ENCODE data around the gene TOPAZ1.

The TOPAZ1 gene

GRCh38 chr3:44252332-44252959 is 10.8 kb downstream of the TOPAZ1 start:
- DNase-seq: no peak

DNA sequence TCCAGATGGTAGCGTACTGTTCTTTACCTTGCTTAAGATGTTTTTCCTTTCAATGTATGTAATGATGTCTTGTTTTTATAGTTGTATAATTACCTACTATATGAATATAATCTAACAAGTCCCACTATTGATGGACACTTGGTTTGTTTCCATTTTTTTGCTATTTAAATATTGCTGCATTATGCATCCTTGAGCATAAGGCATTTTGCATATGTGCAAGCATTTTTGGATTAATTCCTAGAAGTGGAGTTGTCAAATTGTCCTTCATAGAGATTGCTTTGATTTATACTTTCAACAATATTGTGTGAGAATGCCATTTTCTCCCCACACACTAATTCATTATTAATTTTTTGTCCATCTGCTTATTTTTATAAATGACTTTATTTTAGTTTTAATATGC is 17.7 kb downstream of the TOPAZ1 start:
- no peak for DNase-seq

- no peak for DNase-seq
Measured at GRCh38 chr3:44264146-44264545, 22.5 kb downstream of the TOPAZ1 start.

GRCh38 chr3:44265815-44266214 is 24.1 kb downstream of the TOPAZ1 start:
- no peak for DNase-seq

DNA sequence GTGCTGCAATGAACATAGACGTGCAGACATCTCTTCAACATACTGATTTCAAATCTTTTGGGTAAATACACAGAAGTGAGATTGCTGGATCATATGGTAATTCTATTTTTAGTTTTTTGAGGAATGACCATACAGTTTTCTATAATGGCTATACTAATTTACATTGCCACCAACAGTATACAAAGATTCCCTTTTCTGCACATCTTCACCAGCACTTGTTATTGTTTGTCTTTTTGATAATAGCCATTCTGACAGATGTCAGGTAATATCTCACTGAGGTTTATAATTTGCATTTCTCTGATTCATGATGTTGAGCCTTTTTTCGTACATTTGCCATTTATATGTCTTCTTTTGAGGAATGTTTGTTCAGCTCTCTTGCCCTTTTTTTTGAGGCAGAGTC is 30.5 kb downstream of the TOPAZ1 start:
- DNase-seq: no peak

- no peak for DNase-seq
Measured at GRCh38 chr3:44277925-44278324, 36.2 kb downstream of the TOPAZ1 start.

- no peak for DNase-seq
Measured at GRCh38 chr3:44280077-44280476, 38.4 kb downstream of the TOPAZ1 start.

- no peak for DNase-seq
Measured at GRCh38 chr3:44280631-44281030, 38.9 kb downstream of the TOPAZ1 start.

- DNase-seq: no peak
Measured at GRCh38 chr3:44284949-44285348, 43.3 kb downstream of the TOPAZ1 start.

GRCh38 chr3:44289882-44290462 is 48.3 kb downstream of the TOPAZ1 start:
- no peak for DNase-seq

DNA sequence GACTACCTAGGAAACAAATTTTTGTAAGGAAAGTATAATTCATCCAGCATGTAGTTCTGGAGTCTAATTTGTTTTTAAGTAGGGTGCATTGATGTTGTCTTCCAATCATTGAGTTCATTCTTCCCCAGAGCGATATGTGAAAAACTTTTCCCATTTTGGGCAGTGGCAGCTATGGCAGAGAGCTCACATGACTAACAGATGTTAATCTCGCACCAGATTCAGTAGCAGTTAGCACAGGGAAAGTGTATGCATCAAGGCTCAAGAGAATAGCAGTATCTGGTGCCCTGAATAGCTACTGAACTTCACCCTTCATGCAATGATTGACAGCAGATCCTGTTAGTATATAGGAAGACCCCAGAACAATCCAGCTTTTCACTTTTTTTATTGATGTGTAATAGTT is 50.6 kb downstream of the TOPAZ1 start:
- DNase-seq: no peak

DNA sequence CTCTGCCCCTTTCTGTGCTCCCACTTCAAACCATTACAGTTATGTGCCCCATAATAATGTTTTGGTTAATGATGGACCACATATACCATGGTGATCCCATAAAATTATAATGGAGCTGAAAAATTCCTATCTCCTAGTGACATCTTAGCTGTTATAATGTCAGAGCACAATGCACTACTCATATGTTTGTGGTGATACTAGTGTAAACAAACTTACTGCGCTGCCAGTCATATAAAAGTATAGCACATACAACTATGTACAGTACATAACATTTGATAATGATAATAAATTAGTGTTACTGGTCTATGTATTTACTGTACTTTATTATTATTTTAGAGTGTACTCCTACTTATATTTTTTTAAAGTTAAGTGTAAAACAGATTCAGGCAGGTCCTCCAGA is 51.3 kb downstream of the TOPAZ1 start:
- DNase-seq: no peak

- DNase-seq: no peak
Measured at GRCh38 chr3:44297255-44297654, 55.6 kb downstream of the TOPAZ1 start.

DNA sequence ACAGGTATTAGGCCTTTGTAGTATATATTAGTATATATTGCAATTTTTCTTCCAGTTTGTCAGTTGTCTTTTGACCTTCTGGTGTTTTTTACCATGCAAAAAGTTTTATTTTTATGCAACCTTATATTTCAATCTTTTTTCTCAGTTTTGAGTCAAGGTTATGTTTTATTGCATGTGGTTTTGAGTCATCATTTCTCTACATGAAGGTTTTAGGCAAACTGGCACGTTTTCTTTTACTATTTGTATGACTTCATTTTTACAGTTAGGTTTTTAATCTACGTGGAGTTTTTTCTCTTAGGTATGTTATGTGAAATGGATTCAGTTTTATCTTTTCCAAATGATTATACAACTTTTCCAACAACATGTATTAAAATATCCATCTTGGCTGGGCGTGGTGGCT is 60.1 kb downstream of the TOPAZ1 start:
- no peak for DNase-seq

DNA sequence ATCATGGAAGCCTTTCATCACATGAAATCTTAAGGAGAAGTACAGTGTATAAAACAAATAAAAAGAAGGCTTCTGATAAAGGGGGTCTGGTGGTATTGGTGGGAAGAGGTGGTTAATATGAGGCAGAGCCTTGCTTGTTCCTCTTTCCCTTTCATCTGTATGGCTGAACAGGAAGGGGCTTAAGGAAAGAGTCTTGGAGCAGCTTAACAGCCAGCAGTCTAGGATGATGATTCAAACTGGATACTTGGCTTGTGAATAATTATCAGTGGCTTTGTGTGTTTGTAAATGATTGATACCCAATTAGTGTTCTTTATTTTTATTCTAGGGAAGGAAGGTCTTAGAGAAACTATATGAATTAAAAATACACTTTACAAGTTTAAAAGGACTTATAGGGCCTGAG is 67.8 kb downstream of the TOPAZ1 start:
- DNase-seq: no peak

- DNase-seq: no peak
Measured at GRCh38 chr3:44318891-44319311, 77.2 kb downstream of the TOPAZ1 start.

DNA sequence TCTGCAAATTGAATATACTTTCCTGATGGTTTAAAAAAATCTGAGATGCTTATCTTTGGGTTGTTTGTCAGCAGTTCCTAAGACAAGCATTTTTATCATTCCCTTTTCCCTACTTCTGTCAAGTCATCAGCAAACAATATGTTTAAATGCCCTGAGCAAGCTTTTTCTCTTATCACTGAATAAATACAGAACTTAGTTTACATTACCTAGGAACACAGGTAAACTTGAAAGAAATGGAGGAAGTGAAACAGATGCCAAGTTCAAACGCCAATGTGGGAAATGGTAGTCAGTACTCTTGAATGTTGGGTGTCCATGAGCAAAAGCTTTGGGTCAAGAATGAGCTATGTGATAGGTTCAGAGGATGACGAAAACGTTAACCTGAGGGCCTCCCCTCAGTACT is 79.6 kb downstream of the TOPAZ1 start:
- no peak for DNase-seq

DNA sequence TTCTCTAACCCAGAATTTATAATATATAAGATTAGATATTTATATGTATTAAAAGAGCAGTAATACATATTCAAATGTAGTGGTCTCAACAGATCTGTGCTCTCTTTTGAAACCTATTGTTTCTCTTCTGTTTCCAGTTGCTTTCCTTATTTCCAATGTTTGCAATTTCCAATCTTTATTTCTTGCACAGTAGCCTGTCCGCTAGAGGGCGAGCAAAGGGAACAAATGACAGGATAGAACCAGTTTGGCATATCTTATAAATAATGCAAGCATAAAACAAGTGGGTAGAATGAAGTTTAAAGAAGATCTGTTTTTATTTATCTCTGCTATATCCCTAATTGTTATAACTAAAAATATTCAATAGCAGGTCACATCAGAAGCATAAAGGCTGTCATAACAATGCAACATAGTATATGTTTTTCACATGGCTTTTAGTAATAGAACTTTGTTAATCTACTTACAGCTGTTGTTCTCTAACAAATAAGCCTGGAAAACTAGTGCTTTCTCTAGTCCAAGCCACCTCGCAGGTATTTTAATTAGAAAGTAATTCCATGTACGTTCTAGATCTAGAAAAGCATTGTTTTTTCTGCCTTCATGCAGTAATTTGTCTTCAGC is 81.8 kb downstream of the TOPAZ1 start:
- peak; percentile 23 for DNase-seq

- DNase-seq: no peak
Measured at GRCh38 chr3:44324584-44324983, 82.9 kb downstream of the TOPAZ1 start.

- DNase-seq: no peak
Measured at GRCh38 chr3:44326019-44326418, 84.3 kb downstream of the TOPAZ1 start.

DNA sequence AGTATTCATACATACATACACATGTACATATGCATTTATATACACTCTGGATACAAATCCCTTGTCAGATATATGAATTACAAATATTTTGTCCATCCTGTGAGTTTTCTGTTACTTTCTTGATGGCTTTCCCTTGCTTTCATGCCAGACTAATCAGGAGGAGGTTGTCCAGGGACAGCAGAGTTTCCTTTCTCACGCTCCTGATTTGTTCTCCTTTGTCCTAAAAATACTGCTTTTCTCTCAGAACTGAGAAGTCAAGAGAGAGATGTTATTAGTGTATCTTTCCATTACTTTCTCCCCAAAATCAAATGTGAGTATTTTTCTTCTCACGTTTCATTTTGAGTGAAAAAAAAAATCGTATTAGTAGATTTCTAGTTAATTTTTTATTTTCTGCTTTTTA is 84.8 kb downstream of the TOPAZ1 start:
- DNase-seq: no peak

DNA sequence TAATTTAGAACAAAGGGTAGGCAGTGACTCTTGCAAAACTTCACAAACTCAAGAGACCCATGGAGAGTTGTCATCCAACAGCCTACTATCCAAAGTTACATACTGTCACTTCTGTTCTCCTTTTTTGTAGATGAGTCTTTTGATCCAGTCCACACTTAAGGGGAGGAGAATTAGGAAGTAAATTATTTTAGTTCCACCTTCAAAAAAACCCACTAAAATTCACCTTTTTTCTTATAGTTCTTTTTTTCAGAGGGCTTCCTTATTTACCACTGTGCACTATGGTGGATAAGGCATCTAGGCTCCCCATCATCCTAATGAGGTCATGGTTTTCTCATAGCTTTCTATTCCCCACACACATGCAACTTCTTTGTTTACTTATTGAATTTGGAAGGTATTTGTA is 88.3 kb downstream of the TOPAZ1 start:
- no peak for DNase-seq

- DNase-seq: no peak
Measured at GRCh38 chr3:44330444-44330843, 88.8 kb downstream of the TOPAZ1 start.

- no peak for DNase-seq
Measured at GRCh38 chr3:44334326-44334725, 92.6 kb downstream of the TOPAZ1 start.

- DNase-seq: no peak
Measured at GRCh38 chr3:44337248-44337785, 95.6 kb downstream of the TOPAZ1 start.
